HG02938 (cell line): Measurements from ENCODE around the gene CFAP97D1.

Experiments used
- ATAC-seq: cut with Tn5 transposase; IDR thresholded peaks from one replicate; pipeline ENCODE4 v1.9.1; 2021; ENCODE audit warnings: mild to moderate bottlenecking, moderate library complexity; ENCODE audit not compliant: unreplicated experiment

Gene CFAP97D1

GRCh38 chr17:43823350-43824084, 43.3 kb downstream of the CFAP97D1 start:
- ATAC-seq: no peak

DNA sequence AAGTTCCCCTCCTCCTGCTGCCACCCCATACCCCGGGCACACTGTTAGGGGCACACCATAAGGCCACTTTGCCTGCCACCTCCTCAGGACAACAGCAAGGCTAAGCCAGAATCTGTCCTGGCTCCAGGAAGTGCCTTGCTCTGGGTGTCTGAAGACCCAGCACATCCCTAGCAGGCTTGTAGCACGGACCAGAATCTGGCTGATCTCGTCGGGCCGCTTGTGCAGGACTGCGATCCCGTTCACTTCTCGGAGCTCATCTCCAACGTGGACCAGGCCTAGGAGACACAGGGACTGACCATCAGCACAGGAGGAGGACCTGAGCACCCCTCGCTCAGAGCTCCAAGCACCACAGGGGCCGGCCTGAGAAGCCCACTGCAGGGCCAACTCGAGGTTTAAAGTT, 45.3 kb downstream of the CFAP97D1 start:
- ATAC-seq: no peak

- ATAC-seq: no peak
Measured at GRCh38 chr17:43826206-43826605, 46.0 kb downstream of the CFAP97D1 start.

DNA sequence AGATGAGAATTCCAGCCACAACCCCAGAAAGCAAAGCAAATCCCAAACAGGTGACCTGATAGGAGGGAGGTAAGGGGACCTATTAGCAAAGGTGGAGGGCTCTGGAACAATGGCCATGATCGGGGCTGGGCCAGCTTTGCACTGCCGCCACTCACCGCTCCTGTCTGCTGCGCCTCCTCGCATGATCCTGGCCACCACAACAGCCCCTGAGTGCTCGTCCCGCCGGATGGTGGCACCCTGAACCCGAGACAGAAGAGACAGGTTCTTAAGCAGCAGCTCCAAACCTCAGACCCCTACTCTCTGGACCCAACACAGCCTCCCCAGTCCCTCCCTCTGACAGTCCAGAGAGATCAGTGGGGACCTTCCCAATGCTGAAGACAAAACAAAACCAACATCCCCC, 47.4 kb downstream of the CFAP97D1 start:
- ATAC-seq: no peak

GRCh38 chr17:43829738-43830137, 49.5 kb downstream of the CFAP97D1 start:
- ATAC-seq: no peak

DNA sequence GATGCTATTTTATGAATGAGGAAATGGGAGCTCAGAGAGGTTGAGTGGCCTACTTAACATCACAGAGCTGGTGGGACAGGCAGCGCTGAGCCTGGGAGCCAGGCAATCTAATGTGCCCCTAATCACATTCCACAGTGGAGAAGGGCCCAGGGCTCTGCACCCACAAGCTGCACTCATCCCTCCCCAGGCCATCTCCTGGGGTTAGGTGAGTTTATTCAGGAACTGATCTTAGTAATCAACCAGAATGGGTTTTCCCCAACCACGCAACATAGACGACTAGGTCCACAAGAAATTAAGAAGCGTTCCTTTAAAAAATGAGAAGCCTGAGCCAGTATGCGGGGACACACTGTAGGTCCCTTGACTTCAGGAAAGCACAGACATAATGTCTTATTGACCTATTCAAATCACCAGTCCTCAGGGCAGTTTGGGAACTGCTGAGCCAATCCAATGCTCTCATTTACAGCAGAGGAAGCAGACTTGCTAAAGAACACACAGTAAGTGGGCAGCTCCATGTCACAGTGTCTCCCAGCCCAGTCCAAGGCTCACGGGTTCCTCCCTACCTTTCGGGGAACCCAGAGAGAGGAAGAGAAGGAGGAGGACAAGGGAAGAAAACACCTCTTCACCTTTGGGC, 50.4 kb downstream of the CFAP97D1 start:
- ATAC-seq: no peak

DNA sequence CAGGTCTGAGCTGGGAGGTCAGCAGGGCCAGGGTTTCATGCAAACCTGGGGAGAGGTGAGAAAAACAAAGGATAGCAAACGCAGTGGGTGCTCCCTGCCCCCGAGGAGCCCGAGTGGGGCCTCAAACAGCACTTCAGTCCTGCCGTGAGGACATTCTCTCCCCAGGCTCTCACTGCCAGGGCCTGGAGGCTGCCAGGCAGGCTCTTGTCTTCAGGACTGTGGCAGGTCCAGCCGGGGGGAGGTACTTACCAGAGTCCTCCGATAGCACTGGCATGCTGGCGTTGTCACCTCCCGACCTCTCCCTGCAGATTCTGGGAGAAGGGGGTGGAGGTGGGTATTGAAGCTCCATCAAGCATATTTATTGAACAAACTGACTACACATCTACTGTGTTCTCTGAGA, 51.4 kb downstream of the CFAP97D1 start:
- ATAC-seq: no peak

- ATAC-seq: no peak
Measured at GRCh38 chr17:43832168-43832975, 52.1 kb downstream of the CFAP97D1 start.

DNA sequence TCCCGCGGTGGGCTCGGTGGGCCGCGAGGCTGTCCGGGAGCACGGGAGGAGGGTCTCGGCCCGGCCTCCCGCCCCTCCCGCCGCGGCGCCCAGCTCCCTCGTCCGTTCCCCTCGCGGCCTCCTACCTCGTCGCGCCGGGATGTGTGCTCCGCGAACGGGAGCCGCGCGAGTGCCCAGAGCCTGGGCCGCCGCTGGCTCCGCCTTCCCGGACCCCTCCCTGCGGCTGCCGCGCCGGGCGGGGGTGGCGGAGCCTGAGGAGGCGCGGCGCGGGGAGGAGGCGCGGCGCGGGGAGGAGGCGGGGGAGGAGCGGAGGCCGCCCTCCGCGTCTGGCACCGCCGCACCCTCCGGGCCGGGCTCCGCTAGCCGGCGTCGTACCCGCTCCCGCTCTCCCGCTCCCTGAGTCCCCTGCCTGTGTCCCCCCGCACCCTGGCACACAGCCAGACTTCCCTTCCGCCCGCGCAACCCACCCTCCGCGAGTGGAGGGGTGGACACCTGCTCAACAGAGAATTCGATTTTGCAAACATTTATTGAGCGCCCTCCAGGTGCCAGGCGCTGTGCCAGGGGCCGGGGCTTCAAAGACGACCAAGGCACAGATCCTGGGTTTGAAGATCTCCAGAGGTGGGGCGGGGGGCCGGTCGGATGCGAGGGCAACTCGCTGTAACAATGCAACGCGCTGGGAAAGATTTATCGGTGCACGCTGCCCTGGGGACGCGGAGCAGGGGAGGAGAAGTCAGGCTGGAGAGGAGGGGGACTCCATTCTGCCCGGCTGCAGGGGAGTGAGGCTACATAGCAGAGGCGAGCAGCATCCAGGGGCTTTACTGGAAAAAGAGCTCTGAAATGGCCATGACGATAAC, 53.0 kb downstream of the CFAP97D1 start, which contains the start of gene MPP3:
Gene MPP3, minus strand, starts transcription at position 171 of the 854 bp plus-strand sequence. CDS start 1,240 bp downstream, outside the sequence.
- ATAC-seq: no peak

DNA sequence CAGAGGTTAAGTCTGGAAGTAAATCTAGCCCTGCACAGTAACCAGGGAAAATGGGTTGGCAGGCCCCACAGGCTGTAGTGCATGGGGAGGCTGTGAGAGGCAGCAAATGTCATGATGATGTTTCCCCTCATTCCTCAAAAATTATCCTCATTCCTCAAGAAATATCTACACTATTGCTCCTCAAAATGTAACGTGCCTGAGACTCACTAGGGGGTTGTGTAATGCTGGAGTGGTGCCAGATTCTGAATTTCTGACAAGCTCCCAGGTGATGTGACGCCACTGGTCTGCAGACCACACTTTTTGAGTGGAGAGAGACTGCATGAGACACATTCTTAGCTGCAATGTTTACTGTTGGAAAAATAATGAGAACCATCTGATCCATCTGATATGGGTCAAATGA, 53.9 kb downstream of the CFAP97D1 start:
- no peak for ATAC-seq
